OCI-LY1 (cell line): ENCODE measurements around the gene WDR75.

Source experiments
- H2AFZ ChIP-seq: fragments of 200-600 bp; sonication (generic), shearing (Covaris generic); 2 replicates; pipeline ENCODE4 v1.6.0; 2014; ENCODE audit warnings: antibody characterized with exemption, mild to moderate bottlenecking, low read length
- H3F3A ChIP-seq: fragments of 200-600 bp; sonication (generic), shearing (Covaris generic); 2 replicates; pipeline ENCODE4 v1.6.0; 2014; ENCODE audit warnings: mild to moderate bottlenecking, antibody characterized with exemption, low read length, moderate library complexity; ENCODE audit not compliant: insufficient read depth
- H3K27ac ChIP-seq: fragments of 200-600 bp; sonication (generic); 2 replicates; pipeline ENCODE4 v1.5.1; 2014; ENCODE audit warnings: low read length, mixed run types, mild to moderate bottlenecking, low read depth; ENCODE audit not compliant: poor library complexity, severe bottlenecking
- H3K27me3 ChIP-seq: fragments of 200-600 bp; sonication (generic); 2 replicates; pipeline ENCODE4 v1.6.0; 2014; ENCODE audit warnings: antibody characterized with exemption, mild to moderate bottlenecking, low read length, moderate library complexity; ENCODE audit not compliant: insufficient read depth
- H3K36me3 ChIP-seq: fragments of 200-600 bp; sonication (generic); 2 replicates; pipeline ENCODE4 v1.6.1; 2014; ENCODE audit warnings: mild to moderate bottlenecking, antibody characterized with exemption, low read length, moderate library complexity, mixed read lengths; ENCODE audit not compliant: insufficient read depth
- H3K4me1 ChIP-seq: fragments of 200-600 bp; sonication (generic); 2 replicates; pipeline ENCODE4 v1.5.1; 2014; ENCODE audit warnings: mild to moderate bottlenecking, low read length, moderate library complexity; ENCODE audit not compliant: insufficient read depth, severe bottlenecking
- H3K4me2 ChIP-seq: fragments of 200-600 bp; sonication (generic), shearing (Covaris generic); 2 replicates; pipeline ENCODE4 v1.6.1; 2014; ENCODE audit warnings: low read length
- H3K4me3 ChIP-seq: fragments of 200-600 bp; sonication (generic); 2 replicates; pipeline ENCODE4 v1.5.1; 2014; ENCODE audit warnings: low read length, low read depth, mild to moderate bottlenecking, mixed read lengths; ENCODE audit not compliant: poor library complexity, severe bottlenecking
- H3K79me2 ChIP-seq: fragments of 200-600 bp; shearing (Covaris generic); 2 replicates; pipeline ENCODE4 v1.6.1; 2016; ENCODE audit warnings: mixed run types, low read length, mixed read lengths; ENCODE audit not compliant: insufficient read depth
- H3K9ac ChIP-seq: fragments of 200-600 bp; sonication (generic), shearing (Covaris generic); 2 replicates; pipeline ENCODE4 v1.6.1; 2014; ENCODE audit warnings: mild to moderate bottlenecking, low read length, mixed read lengths
- H3K9me2 ChIP-seq: fragments of 200-600 bp; sonication (generic), shearing (Covaris generic); 2 replicates; pipeline ENCODE4 v1.6.1; 2014; ENCODE audit warnings: low read depth, mild to moderate bottlenecking, low read length, mixed read lengths
- H3K9me3 ChIP-seq: fragments of 200-600 bp; shearing (Covaris generic); 2 replicates; pipeline ENCODE4 v1.6.1; 2014; ENCODE audit warnings: low read length, mixed read lengths
- H4K20me1 ChIP-seq: fragments of 200-600 bp; sonication (generic), shearing (Covaris generic); 2 replicates; pipeline ENCODE4 v1.6.0; 2016; ENCODE audit warnings: mild to moderate bottlenecking, low read length; ENCODE audit not compliant: insufficient read depth
- EZH2 ChIP-seq: fragments of 200-600 bp; sonication (generic), shearing (Covaris generic); IDR thresholded peaks from 2 replicates; pipeline ENCODE4 v1.8.0; 2017; ENCODE audit warnings: borderline replicate concordance, mixed run types, mild to moderate bottlenecking, antibody characterized with exemption, low read length, moderate library complexity, mixed read lengths
- TF ChIP-seq, protein P1 (sequence below): fragments of 200-600 bp; sonication (generic), shearing (Covaris generic); IDR thresholded peaks from 2 replicates; pipeline ENCODE4 v1.5.1; 2017; ENCODE audit warnings: mild to moderate bottlenecking, antibody characterized with exemption, low read length, moderate library complexity, mixed read lengths

Gene WDR75

GRCh38 chr2:189487283-189488007, 46.2 kb downstream of the WDR75 start:
- no peaks in the 10 kb centered on the region for H4K20me1 ChIP-seq
- no peaks in the 10 kb centered on the region for H3K36me3 ChIP-seq
- TF ChIP-seq, protein P1, sequence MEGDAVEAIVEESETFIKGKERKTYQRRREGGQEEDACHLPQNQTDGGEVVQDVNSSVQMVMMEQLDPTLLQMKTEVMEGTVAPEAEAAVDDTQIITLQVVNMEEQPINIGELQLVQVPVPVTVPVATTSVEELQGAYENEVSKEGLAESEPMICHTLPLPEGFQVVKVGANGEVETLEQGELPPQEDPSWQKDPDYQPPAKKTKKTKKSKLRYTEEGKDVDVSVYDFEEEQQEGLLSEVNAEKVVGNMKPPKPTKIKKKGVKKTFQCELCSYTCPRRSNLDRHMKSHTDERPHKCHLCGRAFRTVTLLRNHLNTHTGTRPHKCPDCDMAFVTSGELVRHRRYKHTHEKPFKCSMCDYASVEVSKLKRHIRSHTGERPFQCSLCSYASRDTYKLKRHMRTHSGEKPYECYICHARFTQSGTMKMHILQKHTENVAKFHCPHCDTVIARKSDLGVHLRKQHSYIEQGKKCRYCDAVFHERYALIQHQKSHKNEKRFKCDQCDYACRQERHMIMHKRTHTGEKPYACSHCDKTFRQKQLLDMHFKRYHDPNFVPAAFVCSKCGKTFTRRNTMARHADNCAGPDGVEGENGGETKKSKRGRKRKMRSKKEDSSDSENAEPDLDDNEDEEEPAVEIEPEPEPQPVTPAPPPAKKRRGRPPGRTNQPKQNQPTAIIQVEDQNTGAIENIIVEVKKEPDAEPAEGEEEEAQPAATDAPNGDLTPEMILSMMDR, result no peak
- TF ChIP-seq EZH2, result no peak
- H3F3A ChIP-seq, result no peaks in the 10 kb centered on the region
- H2AFZ ChIP-seq, result no peak overlapping the region
- no peaks in the 10 kb centered on the region for H3K27me3 ChIP-seq
- H3K4me3 ChIP-seq, result no peak overlapping the region
- no peak overlapping the region for H3K27ac ChIP-seq
- H3K9ac ChIP-seq, result no peak overlapping the region
- no peak overlapping the region for H3K4me2 ChIP-seq
- H3K9me3 ChIP-seq, result no peaks in the 10 kb centered on the region
- no peaks in the 10 kb centered on the region for H3K9me2 ChIP-seq
- H3K4me1 ChIP-seq, result no peaks in the 10 kb centered on the region
- H3K79me2 ChIP-seq, result no peaks in the 10 kb centered on the region

DNA sequence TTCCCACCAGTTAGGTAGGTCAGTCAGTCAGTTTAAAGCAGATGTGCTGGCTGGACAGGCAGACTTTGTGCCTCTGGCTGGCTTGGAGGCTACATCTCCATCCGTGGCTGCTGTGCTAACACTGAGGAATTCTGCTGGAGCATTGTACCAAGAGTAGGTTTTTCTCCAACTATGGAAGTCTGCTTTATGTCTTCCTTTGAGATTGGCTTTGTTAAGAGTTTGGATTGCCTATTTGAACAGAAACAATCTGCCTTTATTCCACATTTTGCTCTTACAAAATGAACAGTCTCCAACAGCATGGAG, 46.7 kb downstream of the WDR75 start:
- Histone ChIP-seq H3K9me2 (no peaks in the 10 kb centered on the region), H3K9ac (no peak overlapping the region), H3K4me2 (no peak overlapping the region), H3F3A (no peaks in the 10 kb centered on the region), H3K4me3 (no peak overlapping the region), H4K20me1 (no peaks in the 10 kb centered on the region), H3K4me1 (no peaks in the 10 kb centered on the region), H3K36me3 (no peaks in the 10 kb centered on the region), H3K9me3 (no peaks in the 10 kb centered on the region), H3K27me3 (no peaks in the 10 kb centered on the region), H2AFZ (no peak overlapping the region), H3K79me2 (no peaks in the 10 kb centered on the region), H3K27ac (no peak overlapping the region)
- no peak for TF ChIP-seq EZH2
- TF ChIP-seq, protein P1, result no peak

GRCh38 chr2:189492451-189492850, 51.2 kb downstream of the WDR75 start:
- Histone ChIP-seq H3K27ac (no peak overlapping the region), H3K36me3 (no peaks in the 10 kb centered on the region), H3F3A (no peaks in the 10 kb centered on the region), H3K79me2 (no peaks in the 10 kb centered on the region), H4K20me1 (no peaks in the 10 kb centered on the region), H3K4me1 (no peaks in the 10 kb centered on the region), H3K27me3 (no peaks in the 10 kb centered on the region; the same call in 1 of the 2 replicates), H3K9me3 (no peaks in the 10 kb centered on the region), H3K4me2 (no peak overlapping the region), H2AFZ (no peak overlapping the region), H3K4me3 (no peak overlapping the region), H3K9ac (no peak overlapping the region), H3K9me2 (no peaks in the 10 kb centered on the region)
- no peak for TF ChIP-seq EZH2
- TF ChIP-seq, protein P1, result no peak
